Activated CD8-positive, alpha-beta T cell treated with anti-CD3 and anti-CD28 coated beads for 36 hours (primary cell): ENCODE results near the gene DRAM1. TPM values are rescaled to one million over a fixed set of nuclear protein-coding genes. Genes with fewer than 3 reads are reported as not detected.
"Not testable (repeated sequence)": the region's sequence is repeated elsewhere in the genome, so short reads cannot be mapped to it uniquely, and the experiment has no call there.

Source experiments
- ATAC-seq: fragments of 200-7000 bp; cut with Tn5 transposase; one replicate; pipeline ENCODE4 v1.10.0; 2021; ENCODE audit warnings: mild to moderate bottlenecking, moderate library complexity
- CTCF ChIA-PET: fragments of 350-600 bp; sonication (Branson Sonifier 250); formaldehyde crosslinking; loops from one replicate; lab custom pipeline; 2021; ENCODE audit warnings: antibody characterized with exemption; lab: Charles Lee
- POLR2A ChIA-PET: fragments of 350-600 bp; sonication (Branson Sonifier 250); formaldehyde crosslinking; loops from one replicate; lab custom pipeline; 2021; ENCODE audit warnings: antibody characterized with exemption; lab: Charles Lee
- DNase-seq: peaks from one replicate; pipeline ENCODE4 v3.0.0-alpha.2; 2020
- H3K27ac Mint-ChIP-seq: one replicate; pipeline ENCODE4 v1.8.0; 2021; ENCODE audit warnings: mild to moderate bottlenecking, mixed read lengths
- H3K27me3 Mint-ChIP-seq: one replicate; pipeline ENCODE4 v1.8.0; 2021; ENCODE audit warnings: mixed read lengths
- H3K36me3 Mint-ChIP-seq: one replicate; pipeline ENCODE4 v1.8.0; 2021; ENCODE audit warnings: low read depth, mixed read lengths
- H3K4me1 Mint-ChIP-seq: one replicate; pipeline ENCODE4 v1.8.0; 2021; ENCODE audit warnings: low read depth, mixed read lengths
- H3K4me3 Mint-ChIP-seq: one replicate; pipeline ENCODE4 v1.8.0; 2021; ENCODE audit warnings: mild to moderate bottlenecking, moderate library complexity, mixed read lengths
- H3K9me3 Mint-ChIP-seq: one replicate; pipeline ENCODE4 v1.8.0; 2021; ENCODE audit warnings: mixed read lengths
- CTCF ChIP-seq: fragments of 200-600 bp; IDR thresholded peaks from one replicate; pipeline ENCODE4 v1.8.0; 2022; ENCODE audit warnings: antibody characterized with exemption, mild to moderate bottlenecking
- intact Hi-C: fragments of 100-400 bp; cut with micrococcal nuclease; formaldehyde crosslinking; loops from one replicate; pipeline ENCODE4 v1.10.0; 2022
- total RNA-seq, 2 experiments: library from RNA; stranded (reverse); gene quantifications; one replicate each; pipeline ENCODE4 v1.2.3, GENCODE V29; 2021

Gene DRAM1
- total RNA-seq, 2 experiments from 2014 or later, result 3.8 to 4.3 TPM

- peaks cover 16% of the 10 kb centered on the region for H3K4me1 Mint-ChIP-seq
- ChIA-PET POLR2A (interaction anchor here (0.8 to 1.5 kb wide), 2 partner anchors 42 to 470 kb away, joined by 3 to 5 read pairs; partner anchors contain the start of gene ARL1), CTCF (interaction anchor here (0.6 to 1.8 kb wide), 2 partner anchors 47 to 121 kb away, joined by 3 to 6 read pairs; partner anchors contain the start of gene GNPTAB)
- no peak for TF ChIP-seq CTCF
- H3K27me3 Mint-ChIP-seq, result no peaks in the 10 kb centered on the region
- peak overlapping the region; percentile 75 for H3K4me3 Mint-ChIP-seq
- peaks cover 2% of the 10 kb centered on the region for H3K36me3 Mint-ChIP-seq
- peak; percentile 8 for ATAC-seq
- intact Hi-C loops, result no loop called here
- H3K27ac Mint-ChIP-seq, result peak overlapping the region; percentile 84
- DNase-seq, result no peak
- no peaks in the 10 kb centered on the region for H3K9me3 Mint-ChIP-seq
These were observed 444 bp downstream of the DRAM1 start for GRCh38 chr12:101877806-101878242.

- H3K36me3 Mint-ChIP-seq, result peaks cover 2% of the 10 kb centered on the region
- intact Hi-C loops, result no loop called here
- CTCF ChIA-PET, result interaction anchor here (1.8 kb wide), 1 partner anchor 47 kb away, joined by 6 read pairs; the partner anchor contains the start of gene GNPTAB
These were observed 952 bp downstream of the DRAM1 start for GRCh38 chr12:101878243-101878821.

GRCh38 chr12:101880769-101881168 is 3.4 kb downstream of the DRAM1 start:
- DNase-seq, result no peak
- H3K4me1 Mint-ChIP-seq, result peaks cover 14% of the 10 kb centered on the region
- H3K27me3 Mint-ChIP-seq, result no peaks in the 10 kb centered on the region
- H3K9me3 Mint-ChIP-seq, result no peaks in the 10 kb centered on the region
- intact Hi-C loops, result no loop called here
- ATAC-seq, result no peak
- H3K36me3 Mint-ChIP-seq, result peaks cover 2% of the 10 kb centered on the region
- TF ChIP-seq CTCF, result no peak
- H3K4me3 Mint-ChIP-seq, result no peak overlapping the region
- ChIA-PET POLR2A (interaction anchor here (0.6 kb wide), 1 partner anchor 177 kb away, joined by 3 read pairs; no protein-coding TSS in a partner anchor), CTCF (no interaction called here)
- H3K27ac Mint-ChIP-seq, result no peak overlapping the region

More at GRCh38 chr12:101878243-101878821, 952 bp downstream of the DRAM1 start:
- POLR2A ChIA-PET, result interaction anchor here (1.5 kb wide), 1 partner anchor 471 kb away, joined by 3 read pairs; the partner anchor contains the start of gene ARL1
- no peaks in the 10 kb centered on the region for H3K27me3 Mint-ChIP-seq
- H3K4me1 Mint-ChIP-seq, result peaks cover 16% of the 10 kb centered on the region
- H3K27ac Mint-ChIP-seq, result peak overlapping the region; percentile 84
- ATAC-seq (no peak), DNase-seq (no peak)
- peak overlapping the region; percentile 75 for H3K4me3 Mint-ChIP-seq
- H3K9me3 Mint-ChIP-seq, result no peaks in the 10 kb centered on the region
- TF ChIP-seq CTCF, result no peak

GRCh38 chr12:101881228-101881627 is 3.8 kb downstream of the DRAM1 start:
- no peak overlapping the region for H3K27ac Mint-ChIP-seq
- CTCF ChIA-PET, result no interaction called here
- H3K27me3 Mint-ChIP-seq, result no peaks in the 10 kb centered on the region
- no peak overlapping the region for H3K4me3 Mint-ChIP-seq
- ATAC-seq (no peak), DNase-seq (no peak)
- H3K4me1 Mint-ChIP-seq, result peaks cover 14% of the 10 kb centered on the region
- intact Hi-C loops, result no loop called here
- peaks cover 2% of the 10 kb centered on the region for H3K36me3 Mint-ChIP-seq
- no peaks in the 10 kb centered on the region for H3K9me3 Mint-ChIP-seq
- no peak for TF ChIP-seq CTCF
- POLR2A ChIA-PET, result no interaction called here

GRCh38 chr12:101884174-101884573 is 6.8 kb downstream of the DRAM1 start:
- Mint-ChIP-seq H3K27ac (no peak overlapping the region), H3K4me1 (peaks cover 3% of the 10 kb centered on the region), H3K9me3 (no peaks in the 10 kb centered on the region), H3K36me3 (no peaks in the 10 kb centered on the region), H3K27me3 (no peaks in the 10 kb centered on the region), H3K4me3 (no peak overlapping the region)
- DNase-seq (no peak), ATAC-seq (no peak)
- POLR2A ChIA-PET, result no interaction called here
- CTCF ChIA-PET, result interaction anchor here (1.3 kb wide), 1 partner anchor 44 kb away, joined by 3 read pairs; no protein-coding TSS in a partner anchor
- TF ChIP-seq CTCF, result no peak
- intact Hi-C loops, result no loop called here

- H3K9me3 Mint-ChIP-seq, DNase-seq, H3K27ac Mint-ChIP-seq: not testable (repeated sequence)
These were observed 7.5 kb downstream of the DRAM1 start for GRCh38 chr12:101884781-101885340.

More at GRCh38 chr12:101884781-101885340, 7.5 kb downstream of the DRAM1 start:
- H3K4me3 Mint-ChIP-seq, H3K4me1 Mint-ChIP-seq, H3K36me3 Mint-ChIP-seq, ATAC-seq, CTCF ChIA-PET, POLR2A ChIA-PET, intact Hi-C loops, H3K27me3 Mint-ChIP-seq: not testable (repeated sequence)
